Measurements from ENCODE around the gene PTGIS. TPM values are rescaled to one million over a fixed set of nuclear protein-coding genes. Genes with fewer than 3 reads are reported as not detected.

Gene PTGIS
- total and polyA plus RNA-seq, 2 donors (not counting 1 experiment from before 2014, with no cell fraction given), result not detected

DNA sequence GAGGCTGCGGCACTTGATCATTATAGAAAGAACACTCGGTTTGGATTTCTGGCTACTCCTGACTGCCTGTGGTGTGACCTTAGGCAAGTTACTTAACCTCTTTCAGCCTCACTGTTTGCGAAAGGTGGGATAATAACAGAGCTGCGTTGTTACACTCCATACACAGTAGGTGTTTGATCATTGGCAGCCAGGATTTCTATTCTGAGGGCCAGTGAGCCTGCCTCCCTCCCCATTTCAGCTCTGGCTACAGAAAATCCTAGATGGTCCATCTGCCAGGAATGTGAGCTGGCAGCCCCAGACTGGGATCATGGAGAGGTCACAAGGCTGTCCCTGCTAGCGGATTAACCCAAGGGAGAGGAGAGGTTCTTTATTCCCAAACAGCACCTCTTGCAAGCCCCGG lies 88.2 kb downstream of the PTGIS start:
- no peak for TF ChIP-seq EZH2 (IDR thresholded peaks at IDR 0.05; ENCODE audit: borderline replicate concordance, insufficient read depth, low read depth, low read length, poor library complexity, severe bottlenecking)
- TF ChIP-seq, protein P1, sequence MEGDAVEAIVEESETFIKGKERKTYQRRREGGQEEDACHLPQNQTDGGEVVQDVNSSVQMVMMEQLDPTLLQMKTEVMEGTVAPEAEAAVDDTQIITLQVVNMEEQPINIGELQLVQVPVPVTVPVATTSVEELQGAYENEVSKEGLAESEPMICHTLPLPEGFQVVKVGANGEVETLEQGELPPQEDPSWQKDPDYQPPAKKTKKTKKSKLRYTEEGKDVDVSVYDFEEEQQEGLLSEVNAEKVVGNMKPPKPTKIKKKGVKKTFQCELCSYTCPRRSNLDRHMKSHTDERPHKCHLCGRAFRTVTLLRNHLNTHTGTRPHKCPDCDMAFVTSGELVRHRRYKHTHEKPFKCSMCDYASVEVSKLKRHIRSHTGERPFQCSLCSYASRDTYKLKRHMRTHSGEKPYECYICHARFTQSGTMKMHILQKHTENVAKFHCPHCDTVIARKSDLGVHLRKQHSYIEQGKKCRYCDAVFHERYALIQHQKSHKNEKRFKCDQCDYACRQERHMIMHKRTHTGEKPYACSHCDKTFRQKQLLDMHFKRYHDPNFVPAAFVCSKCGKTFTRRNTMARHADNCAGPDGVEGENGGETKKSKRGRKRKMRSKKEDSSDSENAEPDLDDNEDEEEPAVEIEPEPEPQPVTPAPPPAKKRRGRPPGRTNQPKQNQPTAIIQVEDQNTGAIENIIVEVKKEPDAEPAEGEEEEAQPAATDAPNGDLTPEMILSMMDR (IDR thresholded peaks at IDR 0.05), result no peak
- Mint-ChIP-seq H3K4me1 (peaks cover 6% of the 10 kb centered on the region), H3K4me3 (no peak overlapping the region), H3K27ac (no peak overlapping the region), H3K27me3 (peaks cover 56% of the 10 kb centered on the region), H3K9me3 (ENCODE audit: insufficient read depth) (no peaks in the 10 kb centered on the region)
- CTCF ChIA-PET, result no interaction called here
- no peak overlapping the region for H3K27ac ChIP-seq (ENCODE audit: low read length in 2 of 2)
- H3K4me3 ChIP-seq (ENCODE audit: control extremely low read depth in 1 of 5, extremely low read depth in 1 of 5, insufficient read depth in 1 of 5, low read depth in 2 of 5, low read length in 4 of 5), result no peak overlapping the region
- no peak overlapping the region for H3K4me2 ChIP-seq (replicated peaks; ENCODE audit: low read depth, low read length, poor library complexity, severe bottlenecking)
- no peaks in the 10 kb centered on the region for H3K79me2 ChIP-seq (ENCODE audit: control insufficient read depth, insufficient read depth, low read length)
- H3K9ac ChIP-seq (ENCODE audit: low read length), result no peak overlapping the region
- peaks cover 0 to 25% (median 0%) of the 10 kb centered on the region in 3 donors for H3K9me3 ChIP-seq (ENCODE audit: control extremely low read depth in 1 of 3, control insufficient read depth in 2 of 3, insufficient read depth in 1 of 3, low read length in 2 of 3)
- intact Hi-C loops (cut with micrococcal nuclease), result no loop called here
- WGBS (ENCODE audit: insufficient coverage), result 95% methylated on average over 4 of the region's 6 CpGs
- ATAC-seq (ENCODE audit: low read depth), result no peak
- no peaks in the 10 kb centered on the region for H3K36me3 ChIP-seq (replicated peaks in 1 of 2; ENCODE audit: control extremely low read depth in 1 of 2, control insufficient read depth in 1 of 2, extremely low read depth in 1 of 2, insufficient read depth in 2 of 2, low read length in 1 of 2)
- no peaks in the 10 kb centered on the region for H4K20me1 ChIP-seq (ENCODE audit: control insufficient read depth, insufficient read depth, low read length, poor library complexity, severe bottlenecking)
- peaks cover 0 to 36% (median 20%) of the 10 kb centered on the region in 4 experiments for H3K27me3 ChIP-seq (replicated peaks in 1 of 4; ENCODE audit: control extremely low read depth in 1 of 4, control insufficient read depth in 3 of 4, insufficient read depth in 4 of 4, low read length in 3 of 4)
- H2AFZ ChIP-seq (ENCODE audit: insufficient read depth, low read depth, low read length, poor library complexity, severe bottlenecking), result no peak overlapping the region
- peaks cover 9% of the 10 kb centered on the region in 2 donors for H3K4me1 ChIP-seq (ENCODE audit: control insufficient read depth in 2 of 2, insufficient read depth in 2 of 2, low read length in 2 of 2)
- POLR2A ChIA-PET, result no interaction called here
- no peak for DNase-seq

DNA sequence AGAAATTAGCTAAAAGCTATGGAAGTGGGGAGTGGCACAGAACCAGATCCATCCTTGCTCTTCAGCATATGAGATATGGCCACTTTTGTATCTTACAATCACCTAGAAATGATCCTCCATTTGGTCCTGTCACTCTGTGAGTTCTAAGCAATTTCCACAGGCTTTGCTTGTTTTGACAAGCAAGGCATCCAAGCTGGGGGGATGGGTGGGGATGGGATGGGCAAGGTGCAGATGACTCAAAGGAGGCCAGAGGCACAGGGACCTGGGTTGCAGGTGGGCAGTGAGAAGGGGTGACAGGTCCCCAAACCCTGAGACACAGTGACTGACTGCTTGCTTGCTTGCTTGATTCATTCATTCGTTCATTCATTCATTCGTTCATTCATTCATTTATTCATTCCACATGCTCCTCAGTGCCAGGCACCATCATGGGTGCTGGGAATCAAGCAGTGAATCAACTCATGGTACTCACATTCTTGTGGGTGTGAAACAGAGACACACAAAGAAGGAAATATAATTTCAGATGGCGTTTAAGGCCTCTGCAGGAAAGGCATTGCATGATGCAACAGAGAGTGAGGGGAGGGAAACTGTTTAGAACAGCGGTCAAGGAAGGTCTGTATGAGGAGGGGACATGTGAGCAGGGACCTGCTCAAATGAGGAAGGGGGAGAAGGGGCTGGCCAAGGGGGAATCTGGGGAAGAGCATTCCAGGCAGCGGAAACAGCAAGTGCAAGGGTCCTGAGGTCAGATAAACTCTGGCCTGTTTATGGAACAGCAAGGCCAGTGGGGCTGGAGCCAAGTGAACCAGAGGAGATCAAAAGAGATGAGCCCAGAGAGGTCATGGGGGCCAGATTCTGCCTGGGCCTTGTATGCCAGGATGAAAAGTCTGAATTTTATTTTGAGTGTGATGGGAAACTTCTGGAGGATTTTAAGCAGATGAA lies 88.9 kb downstream of the PTGIS start:
- peaks cover 0 to 33% (median 15%) of the 10 kb centered on the region in 4 experiments for H3K27me3 ChIP-seq (replicated peaks in 1 of 4; ENCODE audit: control extremely low read depth in 1 of 4, control insufficient read depth in 3 of 4, insufficient read depth in 4 of 4, low read length in 3 of 4)
- Mint-ChIP-seq H3K27me3 (peaks cover 54% of the 10 kb centered on the region), H3K27ac (no peak overlapping the region), H3K4me1 (peaks cover under 1% of the 10 kb centered on the region), H3K9me3 (ENCODE audit: insufficient read depth) (no peaks in the 10 kb centered on the region), H3K4me3 (no peak overlapping the region)
- no peaks in the 10 kb centered on the region for H3K36me3 ChIP-seq (replicated peaks in 1 of 2; ENCODE audit: control extremely low read depth in 1 of 2, control insufficient read depth in 1 of 2, extremely low read depth in 1 of 2, insufficient read depth in 2 of 2, low read length in 1 of 2)
- H3K4me1 ChIP-seq (ENCODE audit: control insufficient read depth in 2 of 2, insufficient read depth in 2 of 2, low read length in 2 of 2), result peaks cover 3% of the 10 kb centered on the region in 2 donors
- H3K9me3 ChIP-seq (ENCODE audit: control extremely low read depth in 1 of 3, control insufficient read depth in 2 of 3, insufficient read depth in 1 of 3, low read length in 2 of 3), result peaks cover 0 to 25% (median 0%) of the 10 kb centered on the region in 3 donors
- intact Hi-C loops (cut with micrococcal nuclease), result no loop called here
- H3K4me3 ChIP-seq (ENCODE audit: control extremely low read depth in 1 of 5, extremely low read depth in 1 of 5, insufficient read depth in 1 of 5, low read depth in 2 of 5, low read length in 4 of 5), result no peak overlapping the region
- H2AFZ ChIP-seq (ENCODE audit: insufficient read depth, low read depth, low read length, poor library complexity, severe bottlenecking), result no peak overlapping the region
- TF ChIP-seq EZH2 (IDR thresholded peaks at IDR 0.05; ENCODE audit: borderline replicate concordance, insufficient read depth, low read depth, low read length, poor library complexity, severe bottlenecking), result no peak
- TF ChIP-seq, protein P1 (IDR thresholded peaks at IDR 0.05), result no peak
- no peak overlapping the region for H3K9ac ChIP-seq (ENCODE audit: low read length)
- CTCF ChIA-PET, result no interaction called here
- POLR2A ChIA-PET, result no interaction called here
- WGBS (ENCODE audit: insufficient coverage), result 77% methylated on average over 5 of the region's 5 CpGs
- no peak overlapping the region for H3K4me2 ChIP-seq (replicated peaks; ENCODE audit: low read depth, low read length, poor library complexity, severe bottlenecking)
- H3K27ac ChIP-seq (ENCODE audit: low read length in 2 of 2), result no peak overlapping the region
- ATAC-seq (ENCODE audit: low read depth) (no peak), DNase-seq (no peak)
- no peaks in the 10 kb centered on the region for H3K79me2 ChIP-seq (ENCODE audit: control insufficient read depth, insufficient read depth, low read length)
- H4K20me1 ChIP-seq (ENCODE audit: control insufficient read depth, insufficient read depth, low read length, poor library complexity, severe bottlenecking), result no peaks in the 10 kb centered on the region
